ENCODE data around the gene ZNF425.

DNA sequence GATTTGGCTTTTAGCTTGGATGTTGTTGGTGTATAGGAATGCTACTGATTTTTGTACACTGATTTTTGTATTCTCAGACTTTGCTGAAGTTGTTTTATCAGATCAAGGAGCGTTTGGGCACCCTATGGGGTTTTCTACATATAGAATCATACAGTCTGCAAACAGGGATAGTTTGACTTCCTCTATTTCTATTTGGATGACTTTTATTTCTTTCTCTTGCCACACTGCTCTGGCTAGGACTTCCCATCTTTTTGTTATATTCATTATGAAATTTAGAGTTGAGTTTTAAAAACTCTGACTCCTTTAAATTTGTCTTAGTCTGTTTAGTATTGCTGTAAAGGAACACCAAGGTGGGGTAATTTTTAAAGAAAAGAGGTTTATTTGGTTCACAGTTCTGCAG, 40.3 kb downstream of the ZNF425 start:
- TF ChIP-seq, protein P1, sequence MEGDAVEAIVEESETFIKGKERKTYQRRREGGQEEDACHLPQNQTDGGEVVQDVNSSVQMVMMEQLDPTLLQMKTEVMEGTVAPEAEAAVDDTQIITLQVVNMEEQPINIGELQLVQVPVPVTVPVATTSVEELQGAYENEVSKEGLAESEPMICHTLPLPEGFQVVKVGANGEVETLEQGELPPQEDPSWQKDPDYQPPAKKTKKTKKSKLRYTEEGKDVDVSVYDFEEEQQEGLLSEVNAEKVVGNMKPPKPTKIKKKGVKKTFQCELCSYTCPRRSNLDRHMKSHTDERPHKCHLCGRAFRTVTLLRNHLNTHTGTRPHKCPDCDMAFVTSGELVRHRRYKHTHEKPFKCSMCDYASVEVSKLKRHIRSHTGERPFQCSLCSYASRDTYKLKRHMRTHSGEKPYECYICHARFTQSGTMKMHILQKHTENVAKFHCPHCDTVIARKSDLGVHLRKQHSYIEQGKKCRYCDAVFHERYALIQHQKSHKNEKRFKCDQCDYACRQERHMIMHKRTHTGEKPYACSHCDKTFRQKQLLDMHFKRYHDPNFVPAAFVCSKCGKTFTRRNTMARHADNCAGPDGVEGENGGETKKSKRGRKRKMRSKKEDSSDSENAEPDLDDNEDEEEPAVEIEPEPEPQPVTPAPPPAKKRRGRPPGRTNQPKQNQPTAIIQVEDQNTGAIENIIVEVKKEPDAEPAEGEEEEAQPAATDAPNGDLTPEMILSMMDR (conservative IDR thresholded peaks at IDR 0.05): no peak
- no peak for TF ChIP-seq EZH2 (IDR thresholded peaks at IDR 0.05; ENCODE audit: low read depth)
